Astrocyte of the spinal cord (primary cell): Measurements from ENCODE around the gene APCDD1L.
"Not testable (repeated sequence)": the region's sequence is repeated elsewhere in the genome, so short reads cannot be mapped to it uniquely, and the experiment has no call there.

Experiments used
- DNase-seq: peaks from one replicate; pipeline ENCODE4 v3.0.0; 2011; ENCODE audit warnings: low read depth, low spot score
- H3K4me3 ChIP-seq: 2 replicates; pipeline ENCODE4 v1.5.1; 2011; ENCODE audit warnings: low read depth, mild to moderate bottlenecking, low read length, moderate library complexity
- in situ Hi-C: cut with HindIII; loops from 2 replicates; pipeline ENCODE4 v1.10.0; 2017; ENCODE audit warnings: low sequenced_read_pairs
- TF ChIP-seq, protein P1 (sequence below): IDR thresholded peaks from 2 replicates; pipeline ENCODE4 v1.5.1; 2012; ENCODE audit warnings: low read depth, mild to moderate bottlenecking, low read length, inconsistent platforms

The APCDD1L gene

GRCh38 chr20:58418949-58419748, 96.0 kb downstream of the APCDD1L start:
- TF ChIP-seq, protein P1, sequence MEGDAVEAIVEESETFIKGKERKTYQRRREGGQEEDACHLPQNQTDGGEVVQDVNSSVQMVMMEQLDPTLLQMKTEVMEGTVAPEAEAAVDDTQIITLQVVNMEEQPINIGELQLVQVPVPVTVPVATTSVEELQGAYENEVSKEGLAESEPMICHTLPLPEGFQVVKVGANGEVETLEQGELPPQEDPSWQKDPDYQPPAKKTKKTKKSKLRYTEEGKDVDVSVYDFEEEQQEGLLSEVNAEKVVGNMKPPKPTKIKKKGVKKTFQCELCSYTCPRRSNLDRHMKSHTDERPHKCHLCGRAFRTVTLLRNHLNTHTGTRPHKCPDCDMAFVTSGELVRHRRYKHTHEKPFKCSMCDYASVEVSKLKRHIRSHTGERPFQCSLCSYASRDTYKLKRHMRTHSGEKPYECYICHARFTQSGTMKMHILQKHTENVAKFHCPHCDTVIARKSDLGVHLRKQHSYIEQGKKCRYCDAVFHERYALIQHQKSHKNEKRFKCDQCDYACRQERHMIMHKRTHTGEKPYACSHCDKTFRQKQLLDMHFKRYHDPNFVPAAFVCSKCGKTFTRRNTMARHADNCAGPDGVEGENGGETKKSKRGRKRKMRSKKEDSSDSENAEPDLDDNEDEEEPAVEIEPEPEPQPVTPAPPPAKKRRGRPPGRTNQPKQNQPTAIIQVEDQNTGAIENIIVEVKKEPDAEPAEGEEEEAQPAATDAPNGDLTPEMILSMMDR, result no peak
- in situ Hi-C loops, result no loop called here
- DNase-seq, result no peak
- no peak overlapping the region for H3K4me3 ChIP-seq

- in situ Hi-C loops, result no loop called here
- no peak for DNase-seq
- TF ChIP-seq, protein P1, result no peak
- H3K4me3 ChIP-seq, result no peak overlapping the region
These were observed 97.8 kb downstream of the APCDD1L start for GRCh38 chr20:58417438-58417837.

DNA sequence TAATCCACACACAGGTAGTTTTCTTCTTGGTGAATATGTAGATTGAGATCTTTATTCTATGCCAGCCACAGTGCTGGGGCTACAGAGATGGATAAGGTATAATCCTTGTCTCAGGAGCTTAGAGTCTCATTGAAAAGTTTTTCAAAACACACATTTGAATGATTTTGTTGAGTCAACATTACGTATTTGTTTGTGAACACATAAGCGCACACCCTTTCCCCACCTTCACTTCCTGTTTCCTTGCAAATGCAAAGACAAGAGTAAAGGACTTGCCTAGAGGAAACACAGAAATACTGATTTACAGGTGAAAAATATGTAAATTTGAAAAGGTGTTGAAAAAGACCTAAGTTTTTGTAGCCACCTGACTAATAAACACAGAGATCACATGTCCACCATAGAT, 98.4 kb downstream of the APCDD1L start:
- DNase-seq, result no peak
- TF ChIP-seq, protein P1, result no peak
- in situ Hi-C loops, result no loop called here
- no peak overlapping the region for H3K4me3 ChIP-seq

DNA sequence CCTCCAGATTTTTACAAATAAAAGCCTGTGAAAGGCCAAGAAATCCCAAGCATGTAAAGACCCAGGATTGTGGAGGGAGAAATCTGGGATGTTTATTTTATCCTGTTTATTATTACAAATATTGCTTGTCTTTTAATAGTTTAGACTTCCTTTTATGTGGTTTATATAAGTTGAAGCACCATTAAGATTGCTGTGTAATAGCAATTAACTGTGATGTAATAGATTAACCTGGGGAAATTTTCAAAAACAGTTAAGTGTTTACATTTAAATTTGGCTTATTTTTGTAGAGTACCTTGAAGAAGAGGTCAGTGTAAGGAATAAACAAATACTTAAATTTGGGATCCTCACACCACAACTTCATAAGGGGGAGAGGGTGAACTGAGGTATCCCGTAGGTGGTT, 99.1 kb downstream of the APCDD1L start:
- no peak overlapping the region for H3K4me3 ChIP-seq
- DNase-seq, result no peak
- in situ Hi-C loops, result no loop called here
- TF ChIP-seq, protein P1, result no peak

DNA sequence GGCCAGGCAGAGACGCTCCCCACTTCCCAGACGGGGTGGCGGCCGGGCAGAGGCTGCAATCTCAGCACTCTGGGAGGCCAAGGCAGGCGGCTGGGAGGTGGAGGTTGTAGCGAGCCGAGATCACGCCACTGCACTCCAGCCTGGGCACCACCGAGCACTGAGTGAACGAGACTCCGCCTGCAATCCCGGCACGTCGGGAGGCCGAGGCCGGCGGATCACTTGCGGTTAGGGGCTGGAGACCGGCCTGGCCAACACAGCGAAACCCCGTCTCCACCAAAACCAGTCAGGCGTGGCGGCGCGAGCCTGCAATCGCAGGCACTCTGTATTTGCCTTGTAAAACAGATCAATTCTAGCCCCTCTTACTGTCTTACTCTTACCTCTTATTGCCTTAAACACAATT, 100.4 kb downstream of the APCDD1L start:
- H3K4me3 ChIP-seq, in situ Hi-C loops, DNase-seq: not testable (repeated sequence)

GRCh38 chr20:58414216-58414615, 101.0 kb downstream of the APCDD1L start:
- H3K4me3 ChIP-seq, in situ Hi-C loops, DNase-seq: not testable (repeated sequence)
